CD1c-positive myeloid dendritic cell (primary cell): ENCODE results near the gene ANKRD13C.
"Not testable (repeated sequence)": the region's sequence is repeated elsewhere in the genome, so short reads cannot be mapped to it uniquely, and the experiment has no call there.

Experiments used
- DNase-seq: peaks from one replicate; pipeline ENCODE4 v3.0.0-alpha.2; 2016; ENCODE audit errors: extremely low spot score

ANKRD13C gene, protein sequence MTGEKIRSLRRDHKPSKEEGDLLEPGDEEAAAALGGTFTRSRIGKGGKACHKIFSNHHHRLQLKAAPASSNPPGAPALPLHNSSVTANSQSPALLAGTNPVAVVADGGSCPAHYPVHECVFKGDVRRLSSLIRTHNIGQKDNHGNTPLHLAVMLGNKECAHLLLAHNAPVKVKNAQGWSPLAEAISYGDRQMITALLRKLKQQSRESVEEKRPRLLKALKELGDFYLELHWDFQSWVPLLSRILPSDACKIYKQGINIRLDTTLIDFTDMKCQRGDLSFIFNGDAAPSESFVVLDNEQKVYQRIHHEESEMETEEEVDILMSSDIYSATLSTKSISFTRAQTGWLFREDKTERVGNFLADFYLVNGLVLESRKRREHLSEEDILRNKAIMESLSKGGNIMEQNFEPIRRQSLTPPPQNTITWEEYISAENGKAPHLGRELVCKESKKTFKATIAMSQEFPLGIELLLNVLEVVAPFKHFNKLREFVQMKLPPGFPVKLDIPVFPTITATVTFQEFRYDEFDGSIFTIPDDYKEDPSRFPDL

DNA sequence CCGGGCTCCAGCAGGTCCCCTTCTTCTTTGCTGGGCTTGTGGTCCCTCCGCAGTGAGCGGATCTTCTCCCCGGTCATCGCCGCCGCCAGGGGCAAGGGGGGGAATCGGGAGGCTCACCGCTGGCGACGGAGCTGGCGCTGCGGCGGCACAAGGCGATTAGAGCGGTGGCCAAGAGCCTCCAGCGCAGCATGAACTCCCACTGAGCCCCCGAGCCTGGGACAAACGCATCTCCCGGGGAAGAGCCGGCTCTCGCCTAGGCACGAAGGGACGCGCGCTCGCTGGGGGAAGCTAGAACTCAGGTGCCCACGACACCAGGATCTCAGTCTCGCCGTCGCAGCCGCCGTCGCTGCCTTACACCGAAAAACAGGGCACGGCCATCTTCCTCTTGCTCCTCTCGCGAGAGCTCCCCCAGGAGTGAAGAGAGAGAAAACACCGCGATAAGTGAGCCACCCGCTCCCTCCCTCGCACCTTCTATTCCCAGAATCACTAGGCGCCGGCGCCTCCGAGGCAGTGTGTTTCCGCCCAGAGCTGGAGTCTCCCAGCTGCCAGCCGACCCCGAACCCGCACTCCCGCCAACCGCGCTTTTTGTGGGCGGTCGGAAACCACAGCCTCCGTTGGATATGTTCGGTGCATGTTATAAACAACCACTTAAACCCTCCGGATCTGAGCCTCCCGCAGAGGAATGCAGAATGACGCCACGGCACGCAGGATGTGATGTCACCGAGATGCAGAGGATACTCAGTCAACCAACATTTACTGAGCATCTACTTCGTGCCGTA is at the start of gene ANKRD13C:
Gene ANKRD13C, minus strand, starts transcription at position 391 of the 779 bp plus-strand sequence. Its CDS starts 314 bp downstream, at position 77.
- peak; percentile 97 for DNase-seq

- DNase-seq, result no peak
Measured at GRCh38 chr1:70403759-70404158, 49.2 kb upstream of the ANKRD13C start.

DNA sequence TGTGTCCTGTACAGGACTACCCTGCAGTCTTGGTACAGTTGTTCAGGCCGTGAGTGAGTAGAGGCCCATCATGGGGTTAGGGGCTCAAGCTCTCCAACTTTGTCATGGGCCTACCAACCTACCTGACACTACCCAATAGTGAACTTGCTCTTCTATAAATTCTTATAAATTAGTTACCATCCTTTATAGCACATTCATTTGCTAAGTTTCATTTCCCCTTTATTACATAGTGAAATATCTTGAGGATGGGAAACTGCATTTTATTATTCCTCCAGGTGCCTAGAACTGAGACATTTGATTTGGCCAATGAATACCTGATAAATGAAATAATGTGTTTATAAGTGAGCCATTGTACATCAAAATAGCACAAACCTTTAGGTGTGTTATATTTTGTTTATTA is 47.5 kb upstream of the ANKRD13C start:
- no peak for DNase-seq

GRCh38 chr1:70400335-70400734 is 45.8 kb upstream of the ANKRD13C start:
- no peak for DNase-seq

- DNase-seq, result no peak
Measured at GRCh38 chr1:70397013-70397412, 42.5 kb upstream of the ANKRD13C start.

- DNase-seq, result no peak
Measured at GRCh38 chr1:70396607-70397006, 42.1 kb upstream of the ANKRD13C start.

- DNase-seq, result no peak
Measured at GRCh38 chr1:70392626-70393025, 38.1 kb upstream of the ANKRD13C start.

- DNase-seq, result no peak
Measured at GRCh38 chr1:70387507-70387906, 33.0 kb upstream of the ANKRD13C start.

DNA sequence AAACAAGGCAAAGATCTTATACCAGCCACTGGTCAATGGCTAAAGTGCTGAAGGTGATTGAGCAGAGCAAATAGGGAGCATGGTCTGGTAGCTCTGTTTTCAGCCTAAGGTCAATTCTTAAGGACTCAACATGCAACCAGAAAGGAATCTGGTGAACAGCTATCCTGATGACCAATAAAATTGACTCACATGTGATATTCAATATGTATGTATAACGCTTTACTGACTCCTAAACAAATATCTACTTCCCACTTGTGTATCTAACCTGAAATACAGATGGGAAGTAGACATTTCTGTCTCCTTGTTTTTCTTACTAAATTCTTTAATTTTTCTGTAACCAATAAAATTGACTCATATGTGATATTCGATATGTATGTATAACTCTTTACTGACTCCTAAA is 31.6 kb upstream of the ANKRD13C start:
- DNase-seq, result no peak

- DNase-seq, result no peak
Measured at GRCh38 chr1:70385477-70385876, 31.0 kb upstream of the ANKRD13C start.

DNA sequence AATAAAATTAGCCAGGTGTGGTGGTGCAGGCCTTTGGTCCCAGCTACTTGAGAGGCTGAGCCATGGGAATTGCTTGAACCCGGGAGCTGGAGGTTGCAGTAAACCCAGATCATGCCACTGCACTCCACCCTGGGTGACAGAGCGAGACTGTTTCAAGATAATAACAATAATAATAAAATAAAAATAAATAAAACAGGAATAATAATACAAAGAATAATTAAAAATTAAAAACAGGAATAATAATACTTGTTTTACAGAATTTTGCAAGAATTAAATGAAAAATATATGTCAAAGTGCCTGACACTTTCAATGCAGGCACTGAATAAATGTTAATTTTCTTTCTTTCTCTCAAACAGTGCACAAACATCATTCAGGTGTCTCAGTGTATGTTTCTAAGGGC is 30.0 kb upstream of the ANKRD13C start:
- DNase-seq, result no peak

- DNase-seq, result no peak
Measured at GRCh38 chr1:70383483-70383882, 29.0 kb upstream of the ANKRD13C start.

DNA sequence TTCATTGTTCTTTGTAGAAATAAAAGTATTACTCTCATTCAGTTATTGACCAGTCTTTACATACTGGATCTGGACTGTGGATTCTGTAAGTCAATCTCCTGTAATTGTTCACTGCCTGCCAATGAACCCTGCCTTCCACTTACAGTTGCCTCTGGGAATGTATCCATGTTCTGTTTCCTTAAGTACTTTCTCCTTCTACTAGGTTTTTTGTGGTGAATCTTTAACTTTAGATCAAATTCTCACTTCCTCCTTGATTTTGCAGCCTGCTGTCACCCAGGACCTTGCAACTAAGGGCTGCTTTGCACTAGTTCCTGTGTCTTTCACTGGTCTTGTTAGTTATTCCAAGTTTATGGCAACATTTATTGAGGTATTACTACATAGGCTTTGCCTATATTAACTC is 28.2 kb upstream of the ANKRD13C start:
- no peak for DNase-seq

DNA sequence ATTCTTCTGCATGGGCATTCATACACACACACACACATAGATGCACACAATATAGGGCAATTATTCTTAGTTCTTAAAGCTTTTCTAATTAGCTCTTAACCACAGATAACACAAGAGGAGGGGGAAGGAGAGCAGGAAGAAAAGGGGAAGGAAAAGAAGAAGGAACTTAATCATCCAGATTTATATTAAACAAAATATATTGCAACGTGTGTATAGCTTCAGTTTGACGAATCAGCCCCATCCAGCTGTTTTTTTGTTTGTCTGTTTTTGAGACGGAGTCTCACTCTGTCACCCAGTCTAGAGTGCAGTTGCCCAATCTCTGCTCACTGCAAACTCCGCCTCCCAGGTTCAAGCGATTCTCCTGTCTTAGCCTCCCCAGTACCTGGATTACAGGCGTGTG is 21.7 kb upstream of the ANKRD13C start:
- DNase-seq, result no peak

DNA sequence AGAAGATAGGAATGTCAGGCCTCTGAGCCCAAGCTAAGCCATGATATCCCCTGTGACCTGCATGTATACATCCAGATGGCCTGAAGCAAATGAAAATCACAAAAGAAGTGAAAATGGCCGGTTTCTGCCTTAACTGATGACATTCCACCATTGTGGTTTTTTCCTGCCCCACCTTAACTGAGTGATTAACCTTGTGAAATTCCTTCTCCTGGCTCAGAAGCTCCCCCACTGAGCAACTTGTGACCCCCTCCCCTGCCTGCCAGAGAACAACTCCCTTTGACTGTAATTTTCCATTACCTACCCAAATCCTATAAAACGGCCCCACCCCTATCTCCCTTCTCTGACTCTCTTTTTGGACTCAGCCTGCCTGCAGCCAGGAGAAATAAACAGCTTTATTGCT is 19.1 kb upstream of the ANKRD13C start:
- not testable (repeated sequence) for DNase-seq

DNA sequence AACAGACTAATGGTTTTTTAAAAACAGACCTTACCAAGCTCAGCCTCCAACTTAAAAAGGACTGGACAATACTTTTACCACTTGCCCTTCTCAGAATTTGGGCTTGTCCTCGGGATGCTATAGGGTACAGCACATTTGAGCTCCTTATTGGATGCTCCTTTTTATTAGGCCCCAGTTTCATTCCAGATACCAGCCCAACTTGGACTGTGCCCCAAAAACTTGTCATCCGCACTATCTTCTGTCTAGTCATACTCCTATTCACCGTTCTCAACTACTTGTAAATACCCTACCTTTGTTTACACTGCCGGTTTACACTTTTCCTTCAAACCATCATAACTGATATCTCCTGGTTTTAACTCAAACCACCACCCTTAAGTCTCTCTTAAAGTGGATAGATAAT is 17.9 kb upstream of the ANKRD13C start:
- no peak for DNase-seq

GRCh38 chr1:70371586-70371985 is 17.1 kb upstream of the ANKRD13C start:
- DNase-seq, result not testable (repeated sequence)

DNA sequence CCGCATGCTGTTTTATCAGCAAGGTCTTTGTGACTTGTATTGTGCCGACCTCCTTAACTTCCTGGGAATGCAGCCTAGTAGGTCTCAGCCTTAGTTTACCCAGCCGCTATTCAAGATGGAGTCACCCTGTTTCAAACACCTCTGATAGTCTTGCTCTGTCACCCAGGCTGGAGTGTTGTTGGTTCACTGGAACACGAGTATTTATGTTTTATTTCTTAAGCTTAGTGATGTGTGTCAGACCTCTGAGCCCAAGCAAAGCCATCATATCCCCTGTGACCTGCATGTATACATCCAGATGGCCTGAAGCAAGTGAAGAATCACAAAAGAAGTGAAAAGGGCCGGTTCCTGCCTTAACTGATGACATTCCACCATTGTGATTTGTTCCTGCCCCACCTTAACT is 12.9 kb upstream of the ANKRD13C start:
- not testable (repeated sequence) for DNase-seq

- not testable (repeated sequence) for DNase-seq
Measured at GRCh38 chr1:70366997-70367396, 12.5 kb upstream of the ANKRD13C start.

- DNase-seq, result not testable (repeated sequence)
Measured at GRCh38 chr1:70366425-70366952, 12.0 kb upstream of the ANKRD13C start.

GRCh38 chr1:70364439-70364838 is 9.9 kb upstream of the ANKRD13C start:
- no peak for DNase-seq

DNA sequence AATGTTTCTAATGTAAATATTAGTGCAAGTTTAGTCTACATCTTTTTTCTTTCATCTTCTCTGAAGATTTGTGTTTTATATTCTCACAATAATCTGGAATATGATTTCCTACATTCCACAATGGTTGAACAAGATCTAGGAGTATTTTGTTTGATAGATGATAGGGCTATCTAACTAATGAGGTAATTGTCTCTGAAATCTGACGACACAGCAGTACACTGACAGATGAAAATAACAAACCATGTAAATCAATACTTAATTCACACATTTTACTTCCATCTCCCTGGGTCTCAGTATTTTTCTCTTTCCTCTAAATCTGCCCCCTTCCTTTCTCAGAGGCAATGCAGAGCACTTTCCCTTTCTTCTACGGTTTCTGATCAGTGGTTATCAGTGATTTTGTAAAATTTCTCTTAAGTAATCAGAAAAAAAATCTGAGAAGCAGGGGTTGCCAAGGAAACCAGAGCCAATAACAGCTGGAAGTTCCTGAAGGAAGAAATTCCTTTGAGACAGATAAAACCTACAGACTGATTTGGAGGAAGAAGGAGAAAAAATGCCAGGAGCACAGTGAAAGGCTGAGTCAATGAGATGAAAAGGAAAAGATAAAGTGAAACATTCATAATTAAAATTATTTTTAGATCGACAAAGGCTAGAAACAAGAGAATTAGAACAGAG is 7.3 kb upstream of the ANKRD13C start:
- no peak for DNase-seq
